Breast epithelium (tissue), 4 donors: Measurements from ENCODE around the gene RAB27B. TPM values are rescaled to one million over a fixed set of nuclear protein-coding genes. Genes with fewer than 3 reads are reported as not detected.

Experiments used
- DNase-seq, 2 donors: peaks; one replicate each; pipeline ENCODE4 v3.0.0-alpha.2; 2019; ENCODE audit warnings: low spot score in 2 of 2
- H3K27ac ChIP-seq, 2 donors: fragments of 200-600 bp; sonication (generic) in 1 of 2; one replicate each; pipeline ENCODE4 v1.5.1; 2016 to 2019; ENCODE audit warnings: mild to moderate bottlenecking in 1 of 2
- H3K27me3 ChIP-seq, 2 donors: fragments of 200-600 bp; sonication (generic) in 1 of 2; one replicate each; pipeline versions ENCODE4 v1.5.1 to v1.6.0; 2017 to 2019; ENCODE audit warnings: control low read depth in 1 of 2, mild to moderate bottlenecking in 1 of 2
- H3K36me3 ChIP-seq: fragments of 200-600 bp; one replicate; pipeline ENCODE4 v1.5.1; 2019
- H3K4me1 ChIP-seq, 2 donors: fragments of 200-600 bp; sonication (generic); one replicate each; pipeline ENCODE4 v1.5.1; 2016 to 2019; ENCODE audit warnings: control low read depth in 1 of 2
- H3K4me3 ChIP-seq, 3 donors: fragments of 200-600 bp; sonication (generic); 1 replicate in 2 of 3; 2 replicates in 1 of 3; pipeline ENCODE4 v1.5.1; 2016 to 2019; ENCODE audit warnings: mild to moderate bottlenecking in 3 of 3, moderate library complexity in 2 of 3
- H3K9me3 ChIP-seq, 2 donors: fragments of 200-600 bp; sonication (generic) in 1 of 2; one replicate each; pipeline ENCODE4 v1.5.1; 2016 to 2019; ENCODE audit warnings: control low read depth in 1 of 2
- CTCF ChIP-seq, 3 donors: fragments of 450-650 bp; IDR thresholded peaks; one replicate each; pipeline ENCODE4 v1.5.1; 2016 to 2017; ENCODE audit warnings: antibody characterized with exemption in 3 of 3, mild to moderate bottlenecking in 3 of 3, moderate library complexity in 3 of 3
- POLR2A ChIP-seq: fragments of 450-650 bp; IDR thresholded peaks from one replicate; pipeline ENCODE4 v1.6.1; 2016; ENCODE audit warnings: antibody characterized with exemption, mild to moderate bottlenecking, moderate library complexity
- POLR2AphosphoS5 ChIP-seq, 3 donors: sonication (generic); formaldehyde crosslinking; IDR thresholded peaks; one replicate each; pipeline ENCODE4 v1.6.1; 2017; ENCODE audit warnings: antibody characterized with exemption in 3 of 3
- intact Hi-C: fragments of 100-400 bp; cut with DNase I; formaldehyde crosslinking; loops from one replicate; pipeline ENCODE4 v1.15.1; 2023; ENCODE audit warnings: low total_unique reads
- total RNA-seq, 3 donors: library from RNA; depleted of rRNA; stranded (reverse); fragments of >200 nt; gene quantifications; one replicate each; pipeline ENCODE4 v1.1.0, GENCODE V29; 2016

RAB27B gene
- total RNA-seq, 3 donors from 2014 or later = 1.1 to 24.6 (median 11.8) TPM

GRCh38 chr18:54798186-54798585 is 30.1 kb upstream of the RAB27B start:
- Histone ChIP-seq H3K4me1 (no peaks in the 10 kb centered on the region), H3K27me3 (no peaks in the 10 kb centered on the region), H3K4me3 (no peak overlapping the region), H3K36me3 (no peaks in the 10 kb centered on the region), H3K27ac (no peak overlapping the region), H3K9me3 (no peaks in the 10 kb centered on the region)
- intact Hi-C loops = no loop called here
- DNase-seq = no peak
- TF ChIP-seq POLR2A = no peak
- TF ChIP-seq POLR2AphosphoS5 (IDR thresholded peaks at IDR 0.05) = no peak
- no peak for TF ChIP-seq CTCF (IDR thresholded peaks at IDR 0.05)

DNA sequence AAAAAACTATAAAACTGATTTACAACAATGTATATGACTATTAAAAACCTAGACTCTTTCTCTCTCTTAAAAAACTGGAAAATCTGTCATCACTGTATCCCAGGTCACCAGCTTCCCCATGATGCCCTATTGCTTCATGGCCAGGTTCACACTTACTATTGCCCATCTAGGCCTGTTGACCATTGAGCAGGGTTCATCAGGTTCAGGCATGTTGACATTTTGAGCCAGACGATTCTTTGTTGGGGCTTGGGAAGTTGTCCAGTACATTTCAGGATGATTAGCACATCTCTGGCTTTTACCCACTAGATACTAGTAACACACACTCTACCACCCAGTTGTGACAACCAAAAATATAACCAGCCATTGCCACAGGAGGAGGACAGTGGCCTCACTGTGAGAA is 26.9 kb upstream of the RAB27B start:
- DNase-seq = no peak
- Histone ChIP-seq H3K4me3 (no peak overlapping the region), H3K27me3 (no peaks in the 10 kb centered on the region), H3K9me3 (no peaks in the 10 kb centered on the region), H3K36me3 (no peaks in the 10 kb centered on the region), H3K4me1 (no peaks in the 10 kb centered on the region), H3K27ac (no peak overlapping the region)
- no peak for TF ChIP-seq POLR2A
- TF ChIP-seq POLR2AphosphoS5 (IDR thresholded peaks at IDR 0.05) = no peak
- TF ChIP-seq CTCF (IDR thresholded peaks at IDR 0.05) = no peak
- intact Hi-C loops = no loop called here

DNA sequence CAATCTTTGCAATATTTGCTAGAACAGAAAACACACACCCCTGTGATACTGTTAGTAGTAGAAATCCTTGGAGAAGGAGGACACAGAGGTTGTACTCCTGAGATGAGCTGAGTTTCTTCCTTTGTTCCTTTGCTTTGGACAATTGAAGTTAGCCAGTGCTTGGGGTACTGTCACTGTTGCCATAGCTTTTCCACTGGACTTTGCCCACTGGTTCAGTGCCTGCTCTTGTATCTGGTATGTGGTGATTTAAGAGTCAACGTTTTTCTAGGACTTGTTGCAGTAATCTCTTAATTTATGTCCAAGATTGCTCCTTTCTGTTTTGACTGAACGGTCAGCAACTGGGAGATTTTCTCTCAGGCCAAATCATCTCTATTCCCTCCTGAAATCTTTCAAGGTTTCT is 26.1 kb upstream of the RAB27B start:
- no peaks in the 10 kb centered on the region for H3K9me3 ChIP-seq
- no peak overlapping the region for H3K27ac ChIP-seq
- no peaks in the 10 kb centered on the region for H3K27me3 ChIP-seq
- no peak for TF ChIP-seq CTCF (IDR thresholded peaks at IDR 0.05)
- no peak for TF ChIP-seq POLR2AphosphoS5 (IDR thresholded peaks at IDR 0.05)
- no peak for TF ChIP-seq POLR2A
- intact Hi-C loops = no loop called here
- no peaks in the 10 kb centered on the region for H3K36me3 ChIP-seq
- no peak overlapping the region for H3K4me3 ChIP-seq
- H3K4me1 ChIP-seq = no peaks in the 10 kb centered on the region
- DNase-seq = no peak

- no peaks in the 10 kb centered on the region for H3K4me1 ChIP-seq
- H3K27ac ChIP-seq = no peak overlapping the region
- no peak for DNase-seq
- intact Hi-C loops = no loop called here
- no peaks in the 10 kb centered on the region for H3K27me3 ChIP-seq
- no peaks in the 10 kb centered on the region for H3K9me3 ChIP-seq
- H3K36me3 ChIP-seq = no peaks in the 10 kb centered on the region
- H3K4me3 ChIP-seq = no peak overlapping the region
- TF ChIP-seq POLR2A = no peak
- no peak for TF ChIP-seq CTCF (IDR thresholded peaks at IDR 0.05)
- TF ChIP-seq POLR2AphosphoS5 (IDR thresholded peaks at IDR 0.05) = no peak
These were observed 25.4 kb upstream of the RAB27B start for GRCh38 chr18:54802686-54803395.

DNA sequence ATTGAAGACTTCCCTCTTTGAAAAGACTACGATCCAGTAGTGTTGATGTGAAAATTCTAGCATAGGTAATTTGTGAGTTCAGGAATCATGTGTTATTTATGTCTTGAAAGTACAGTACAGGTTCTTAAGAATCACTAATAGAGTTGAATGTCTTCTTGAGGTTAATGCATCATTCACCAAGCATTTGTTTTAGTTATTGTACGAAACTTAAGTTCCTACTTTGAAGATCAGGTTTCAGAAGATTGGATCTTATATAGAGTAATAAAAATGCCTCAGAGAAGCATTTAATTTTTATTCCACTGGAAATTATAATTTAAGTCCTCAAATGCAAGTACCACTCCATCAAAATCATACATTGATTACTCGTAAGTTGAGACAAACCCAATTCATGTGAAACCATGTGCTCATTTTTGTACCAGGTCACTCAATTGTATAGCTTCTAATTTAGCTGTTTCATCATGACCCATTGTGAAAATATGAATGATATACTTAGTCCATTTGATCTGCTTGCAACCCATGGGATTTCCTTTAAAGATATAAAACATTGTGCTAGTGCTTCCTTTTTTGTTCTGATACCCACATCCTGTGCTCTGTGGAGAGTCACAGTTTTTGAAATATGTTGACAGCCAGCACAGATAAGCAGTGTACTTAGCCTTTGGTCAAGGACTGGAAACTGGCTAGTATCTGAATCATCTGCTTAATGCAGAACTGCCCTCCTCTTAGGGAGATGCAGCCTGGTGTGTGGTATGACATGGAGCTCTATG is 22.5 kb upstream of the RAB27B start:
- H3K36me3 ChIP-seq = no peaks in the 10 kb centered on the region
- no peaks in the 10 kb centered on the region for H3K4me1 ChIP-seq
- intact Hi-C loops = no loop called here
- no peak for DNase-seq
- no peak overlapping the region for H3K4me3 ChIP-seq
- no peak for TF ChIP-seq POLR2A
- H3K9me3 ChIP-seq = no peaks in the 10 kb centered on the region
- H3K27me3 ChIP-seq = no peaks in the 10 kb centered on the region
- H3K27ac ChIP-seq = no peak overlapping the region
